Caco-2 (cell line): Measurements from ENCODE around the gene DNAJB4. TPM values are rescaled to one million over a fixed set of nuclear protein-coding genes. Genes with fewer than 3 reads are reported as not detected.
"Not testable (repeated sequence)": the region's sequence is repeated elsewhere in the genome, so short reads cannot be mapped to it uniquely, and the experiment has no call there.

Experiments used
- BruUV-seq: library from RNA; stranded (reverse); fragments of 400-500 nt; replicated peaks from 2 replicates; lab custom pipeline; 2021; lab: Mats Ljungman, UMichigan
- CTCF ChIA-PET: fragments of 300-600 bp; sonication (Branson Sonifier 250); formaldehyde crosslinking; loops from one replicate; lab custom pipeline; 2022; ENCODE audit warnings: antibody characterized with exemption; lab: Charles Lee
- POLR2A ChIA-PET: fragments of 300-600 bp; sonication (Branson Sonifier 250); formaldehyde crosslinking; loops from one replicate; lab custom pipeline; 2022; ENCODE audit warnings: antibody characterized with exemption; lab: Charles Lee
- DNase-seq, 2 experiments: peaks; one replicate each; pipeline versions ENCODE4 v3.0.0 to v3.0.0-alpha.2; 2020 to 2022
- H3K27me3 ChIP-seq: replicated peaks from 2 replicates; pipeline ENCODE4 v1.6.0; 2011; ENCODE audit warnings: low read length; ENCODE audit not compliant: control insufficient read depth, insufficient read depth
- H3K36me3 ChIP-seq: 2 replicates; pipeline ENCODE4 v1.5.1; 2011; ENCODE audit warnings: low read length; ENCODE audit not compliant: control insufficient read depth, insufficient read depth
- H3K4me1 ChIP-seq: fragments of 250-450 bp; sonication (Bioruptor Pico); 2 replicates; pipeline ENCODE4 v1.5.1; 2020; ENCODE audit warnings: mild to moderate bottlenecking
- H3K4me3 ChIP-seq: 2 replicates; pipeline ENCODE4 v1.5.1; 2011; ENCODE audit warnings: low read depth, mild to moderate bottlenecking, control low read depth, low read length
- H3K9me3 ChIP-seq: fragments of 250-450 bp; sonication (Bioruptor Pico); 2 replicates; pipeline ENCODE4 v1.5.1; 2020; ENCODE audit warnings: mild to moderate bottlenecking, moderate library complexity
- H3K27ac Mint-ChIP-seq: one replicate; pipeline ENCODE4 v1.8.0; 2022; ENCODE audit warnings: mixed read lengths; ENCODE audit not compliant: unreplicated experiment
- H3K27me3 Mint-ChIP-seq: one replicate; pipeline ENCODE4 v1.8.0; 2022; ENCODE audit warnings: mixed read lengths; ENCODE audit not compliant: insufficient read depth, unreplicated experiment
- H3K36me3 Mint-ChIP-seq: one replicate; pipeline ENCODE4 v1.8.0; 2022; ENCODE audit warnings: mild to moderate bottlenecking, mixed read lengths; ENCODE audit not compliant: insufficient read depth, unreplicated experiment
- H3K4me1 Mint-ChIP-seq: one replicate; pipeline ENCODE4 v1.8.0; 2022; ENCODE audit warnings: low read depth, mixed read lengths; ENCODE audit not compliant: unreplicated experiment
- H3K4me3 Mint-ChIP-seq: one replicate; pipeline ENCODE4 v1.8.0; 2022; ENCODE audit warnings: mild to moderate bottlenecking, moderate library complexity, mixed read lengths; ENCODE audit not compliant: unreplicated experiment
- H3K9me3 Mint-ChIP-seq: one replicate; pipeline ENCODE4 v1.8.0; 2022; ENCODE audit warnings: mixed read lengths; ENCODE audit not compliant: unreplicated experiment
- intact Hi-C: fragments of 100-400 bp; cut with micrococcal nuclease; formaldehyde crosslinking; loops from one replicate; pipeline ENCODE4 v1.10.0; 2022; ENCODE audit not compliant: unreplicated experiment
- total RNA-seq: library from RNA; stranded (reverse); gene quantifications from 2 replicates; pipeline ENCODE4 v1.2.3, GENCODE V29; 2022
- TF ChIP-seq, protein P1 (sequence below), 2 experiments: fragments of 200-600 bp in 1 of 2; IDR thresholded peaks; 1 replicate in 1 of 2; 2 replicates in 1 of 2; pipeline versions ENCODE4 v1.5.1 to v1.8.0; 2011 to 2022; ENCODE audit warnings: antibody characterized with exemption in 1 of 2, control low read depth in 1 of 2, inconsistent platforms in 1 of 2, low read depth in 1 of 2, low read length in 1 of 2, mild to moderate bottlenecking in 1 of 2, moderate library complexity in 1 of 2; ENCODE audit not compliant: insufficient read depth in 1 of 2, severe bottlenecking in 1 of 2, unreplicated experiment in 1 of 2

The DNAJB4 gene
- total RNA-seq, 1 experiment from 2014 or later: 6.5 TPM

GRCh38 chr1:78061825-78062523 lies 57.2 kb downstream of the DNAJB4 start:
- Histone ChIP-seq H3K4me1 (no peaks in the 10 kb centered on the region), H3K9me3 (no peaks in the 10 kb centered on the region), H3K4me3 (no peak overlapping the region), H3K27me3 (no peaks in the 10 kb centered on the region), H3K36me3 (no peaks in the 10 kb centered on the region)
- Mint-ChIP-seq H3K36me3 (no peaks in the 10 kb centered on the region), H3K4me3 (no peak overlapping the region), H3K27me3 (no peaks in the 10 kb centered on the region), H3K4me1 (no peaks in the 10 kb centered on the region), H3K9me3 (no peaks in the 10 kb centered on the region), H3K27ac (no peak overlapping the region)
- no peak for DNase-seq
- POLR2A ChIA-PET: no interaction called here
- BruUV-seq: no TSS peak
- CTCF ChIA-PET: no interaction called here
- intact Hi-C loops: no loop called here
- TF ChIP-seq, protein P1, sequence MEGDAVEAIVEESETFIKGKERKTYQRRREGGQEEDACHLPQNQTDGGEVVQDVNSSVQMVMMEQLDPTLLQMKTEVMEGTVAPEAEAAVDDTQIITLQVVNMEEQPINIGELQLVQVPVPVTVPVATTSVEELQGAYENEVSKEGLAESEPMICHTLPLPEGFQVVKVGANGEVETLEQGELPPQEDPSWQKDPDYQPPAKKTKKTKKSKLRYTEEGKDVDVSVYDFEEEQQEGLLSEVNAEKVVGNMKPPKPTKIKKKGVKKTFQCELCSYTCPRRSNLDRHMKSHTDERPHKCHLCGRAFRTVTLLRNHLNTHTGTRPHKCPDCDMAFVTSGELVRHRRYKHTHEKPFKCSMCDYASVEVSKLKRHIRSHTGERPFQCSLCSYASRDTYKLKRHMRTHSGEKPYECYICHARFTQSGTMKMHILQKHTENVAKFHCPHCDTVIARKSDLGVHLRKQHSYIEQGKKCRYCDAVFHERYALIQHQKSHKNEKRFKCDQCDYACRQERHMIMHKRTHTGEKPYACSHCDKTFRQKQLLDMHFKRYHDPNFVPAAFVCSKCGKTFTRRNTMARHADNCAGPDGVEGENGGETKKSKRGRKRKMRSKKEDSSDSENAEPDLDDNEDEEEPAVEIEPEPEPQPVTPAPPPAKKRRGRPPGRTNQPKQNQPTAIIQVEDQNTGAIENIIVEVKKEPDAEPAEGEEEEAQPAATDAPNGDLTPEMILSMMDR (IDR thresholded peaks at IDR 0.05; ENCODE audit: insufficient read depth in 1 of 2, low read depth in 1 of 2, low read length in 1 of 2, severe bottlenecking in 1 of 2, unreplicated experiment in 1 of 2): no peak

GRCh38 chr1:78064886-78065285 lies 60.1 kb downstream of the DNAJB4 start:
- H3K4me3 ChIP-seq, H3K9me3 ChIP-seq, H3K36me3 Mint-ChIP-seq, H3K4me1 Mint-ChIP-seq, H3K36me3 ChIP-seq, H3K9me3 Mint-ChIP-seq, DNase-seq, H3K27me3 ChIP-seq, CTCF ChIA-PET, H3K4me3 Mint-ChIP-seq, POLR2A ChIA-PET, BruUV-seq, H3K27ac Mint-ChIP-seq, H3K4me1 ChIP-seq, H3K27me3 Mint-ChIP-seq: not testable (repeated sequence)
- intact Hi-C loops: loop anchor here (5.0 kb wide), 1 partner anchor 47 kb away; no protein-coding TSS in a partner anchor

Other genes with a start within 250 kb of the DNAJB4 start
- gene USP33, start 245.1 kb upstream of the DNAJB4 start, total RNA-seq: 36.1 and 40.6 TPM in 2 replicates
- gene MIGA1, start 225.3 kb upstream of the DNAJB4 start, total RNA-seq: 12.0 and 12.1 TPM in 2 replicates
- gene NEXN, start 116.3 kb upstream of the DNAJB4 start, total RNA-seq: 1.1 and 1.9 TPM in 2 replicates
- gene FUBP1, start 25.9 kb upstream of the DNAJB4 start, total RNA-seq: 90.1 and 92.6 TPM in 2 replicates
- 4.3 and 4.4 TPM in 2 replicates for gene GIPC2, start 41.0 kb downstream of the DNAJB4 start, total RNA-seq